A673 (cell line): ENCODE data around the gene HS6ST3.

Experiments used
- EZH2 ChIP-seq: fragments of 200-600 bp; sonication (generic); IDR thresholded peaks from 2 replicates; pipeline ENCODE4 v1.6.1; 2017; ENCODE audit warnings: borderline replicate concordance, low read depth, mild to moderate bottlenecking, mixed read lengths, antibody characterized with exemption, low read length; ENCODE audit not compliant: poor library complexity, severe bottlenecking
- TF ChIP-seq, protein P1 (sequence below): fragments of 300-800, 200-600 bp; sonication (generic); conservative IDR thresholded peaks from 2 replicates; pipeline ENCODE4 v1.5.1; 2017; ENCODE audit warnings: low read depth, mild to moderate bottlenecking, antibody characterized with exemption, low read length, moderate library complexity, mixed read lengths

DNA sequence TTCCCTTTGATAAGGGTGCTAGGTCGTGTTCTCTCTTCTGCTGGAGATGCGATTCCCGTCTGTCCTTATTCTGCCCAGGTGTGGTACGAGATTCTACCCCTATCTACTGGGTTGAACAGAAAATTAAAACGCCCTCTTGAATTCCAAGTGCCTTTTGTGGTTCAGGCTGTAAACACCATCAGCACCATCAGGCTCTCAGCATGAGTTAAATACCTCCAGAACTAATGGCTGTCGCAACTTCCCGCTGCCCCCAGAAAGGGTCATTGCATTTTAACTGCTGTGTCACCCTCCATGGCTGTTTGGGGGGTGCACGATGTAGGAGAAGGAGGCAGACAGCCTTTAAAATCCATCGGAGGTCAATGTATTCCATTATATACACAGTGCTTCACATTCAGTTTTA is 727.0 kb downstream of the HS6ST3 start:
- TF ChIP-seq, protein P1, sequence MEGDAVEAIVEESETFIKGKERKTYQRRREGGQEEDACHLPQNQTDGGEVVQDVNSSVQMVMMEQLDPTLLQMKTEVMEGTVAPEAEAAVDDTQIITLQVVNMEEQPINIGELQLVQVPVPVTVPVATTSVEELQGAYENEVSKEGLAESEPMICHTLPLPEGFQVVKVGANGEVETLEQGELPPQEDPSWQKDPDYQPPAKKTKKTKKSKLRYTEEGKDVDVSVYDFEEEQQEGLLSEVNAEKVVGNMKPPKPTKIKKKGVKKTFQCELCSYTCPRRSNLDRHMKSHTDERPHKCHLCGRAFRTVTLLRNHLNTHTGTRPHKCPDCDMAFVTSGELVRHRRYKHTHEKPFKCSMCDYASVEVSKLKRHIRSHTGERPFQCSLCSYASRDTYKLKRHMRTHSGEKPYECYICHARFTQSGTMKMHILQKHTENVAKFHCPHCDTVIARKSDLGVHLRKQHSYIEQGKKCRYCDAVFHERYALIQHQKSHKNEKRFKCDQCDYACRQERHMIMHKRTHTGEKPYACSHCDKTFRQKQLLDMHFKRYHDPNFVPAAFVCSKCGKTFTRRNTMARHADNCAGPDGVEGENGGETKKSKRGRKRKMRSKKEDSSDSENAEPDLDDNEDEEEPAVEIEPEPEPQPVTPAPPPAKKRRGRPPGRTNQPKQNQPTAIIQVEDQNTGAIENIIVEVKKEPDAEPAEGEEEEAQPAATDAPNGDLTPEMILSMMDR = no peak
- no peak for TF ChIP-seq EZH2
